GM12878 (cell line): ENCODE measurements around the gene HCN4. TPM values are rescaled to one million over a fixed set of nuclear protein-coding genes. Genes with fewer than 3 reads are reported as not detected.

Experiments
- ATF7 ChIP-seq: fragments of 450-650 bp; IDR thresholded peaks from 2 replicates; pipeline ENCODE4 v1.6.1; 2016; ENCODE audit warnings: low read depth, mild to moderate bottlenecking
- FOS ChIP-seq: IDR thresholded peaks from 3 replicates; pipeline ENCODE4 v1.6.1; 2011; ENCODE audit warnings: borderline replicate concordance; ENCODE audit not compliant: insufficient read length; ENCODE audit errors: extremely low read depth
- HSF1 ChIP-seq: fragments of 150-350 bp; IDR thresholded peaks from 2 replicates; pipeline ENCODE4 v1.6.1; 2014; ENCODE audit warnings: mild to moderate bottlenecking, low read depth, low read length
- MEF2A ChIP-seq: IDR thresholded peaks from 2 replicates; pipeline ENCODE4 v1.6.1; 2011; ENCODE audit warnings: low read depth, mild to moderate bottlenecking, low read length, moderate library complexity; ENCODE audit not compliant: insufficient read depth
- MEF2B ChIP-seq: fragments of 450-650 bp; IDR thresholded peaks from 2 replicates; pipeline ENCODE4 v1.6.1; 2018; ENCODE audit warnings: mild to moderate bottlenecking, moderate library complexity; ENCODE audit not compliant: partially characterized antibody, poor library complexity, severe bottlenecking
- MTA2 ChIP-seq: fragments of 450-650 bp; IDR thresholded peaks from 2 replicates; pipeline ENCODE4 v1.6.1; 2016; ENCODE audit warnings: low read depth, mild to moderate bottlenecking, moderate library complexity
- NR2C2 ChIP-seq: IDR thresholded peaks from 2 replicates; pipeline ENCODE4 v1.6.1; 2011; ENCODE audit warnings: borderline replicate concordance, low read depth; ENCODE audit not compliant: control insufficient read depth, insufficient read length
- SIX5 ChIP-seq: IDR thresholded peaks from 2 replicates; pipeline ENCODE4 v1.6.1; 2011; ENCODE audit warnings: mild to moderate bottlenecking, low read depth, low read length, moderate library complexity; ENCODE audit not compliant: severe bottlenecking
- polyA plus RNA-seq, 11 experiments: library from polyadenylated mRNA; depleted of rRNA in 4 of 11; unstranded in 6 of 11; stranded (reverse) in 5 of 11; fragments of >200 nt; fragmentation: Nextera tagmentation in 4 of 11; fragmentation: Illumina TruSeq in 1 of 11; extraction: Ambion mirVana in 4 of 11; extraction: Trizol in 1 of 11; gene quantifications; 1 replicate in 1 of 11; 2 replicates in 10 of 11; pipeline versions ENCODE4 v1.2.1 to v1.2.3, GENCODE V29; 2011 to 2016; ENCODE audit warnings: inconsistent platforms in 2 of 11, missing spikeins in 2 of 11, low read depth in 1 of 11
- total RNA-seq, 4 experiments: library from RNA; depleted of rRNA in 3 of 4; stranded (reverse); fragments of >200 nt in 3 of 4; fragmentation: Illumina TruSeq in 1 of 4; extraction: Trizol in 1 of 4; gene quantifications; 2 replicates each; pipeline versions ENCODE4 v1.2.1 to v1.2.3, GENCODE V29; 2013 to 2021
- TF ChIP-seq, protein P1 (sequence below): IDR thresholded peaks from 2 replicates; pipeline ENCODE4 v1.6.1; 2011; ENCODE audit warnings: borderline replicate concordance, low read depth, mild to moderate bottlenecking, moderate library complexity, low read length; ENCODE audit not compliant: insufficient read depth, poor library complexity, severe bottlenecking
- TF ChIP-seq, protein P2 (sequence below): fragments of 450-650 bp; IDR thresholded peaks from 2 replicates; pipeline ENCODE4 v1.6.1; 2016; ENCODE audit warnings: mild to moderate bottlenecking, moderate library complexity, borderline replicate concordance

The HCN4 gene
- total and polyA plus RNA-seq, 10 of the 15 experiments (the other 5 are each of a cell fraction or from before 2014, with no cell fraction given), result 0.03 to 0.10 TPM; not detected in 8

DNA sequence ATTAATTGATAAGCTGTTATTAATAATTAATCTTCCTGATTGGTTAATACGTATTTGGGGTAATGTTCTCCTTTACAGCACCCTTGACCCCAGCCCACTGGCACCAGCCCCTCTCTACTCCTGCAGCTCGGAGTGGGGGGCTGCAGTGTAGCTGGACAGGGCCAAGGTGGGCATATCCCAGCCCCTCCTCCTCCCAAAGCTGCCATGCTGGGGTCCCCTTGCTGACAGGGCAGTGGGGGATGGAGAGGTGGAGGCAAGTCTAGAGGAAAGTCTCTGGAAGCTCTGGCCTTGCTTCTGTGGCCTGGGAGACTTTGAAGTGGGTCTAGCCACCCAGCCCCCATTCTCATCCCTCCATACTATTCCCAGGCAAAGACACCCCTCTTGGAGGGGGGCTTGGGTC, 35.8 kb downstream of the HCN4 start (continued):
- TF ChIP-seq NR2C2 (no peak), HSF1 (no peak), FOS (no peak), MTA2 (no peak), MEF2A (no peak), MEF2B (no peak), SIX5 (no peak), ATF7 (no peak)
- TF ChIP-seq, protein P1, sequence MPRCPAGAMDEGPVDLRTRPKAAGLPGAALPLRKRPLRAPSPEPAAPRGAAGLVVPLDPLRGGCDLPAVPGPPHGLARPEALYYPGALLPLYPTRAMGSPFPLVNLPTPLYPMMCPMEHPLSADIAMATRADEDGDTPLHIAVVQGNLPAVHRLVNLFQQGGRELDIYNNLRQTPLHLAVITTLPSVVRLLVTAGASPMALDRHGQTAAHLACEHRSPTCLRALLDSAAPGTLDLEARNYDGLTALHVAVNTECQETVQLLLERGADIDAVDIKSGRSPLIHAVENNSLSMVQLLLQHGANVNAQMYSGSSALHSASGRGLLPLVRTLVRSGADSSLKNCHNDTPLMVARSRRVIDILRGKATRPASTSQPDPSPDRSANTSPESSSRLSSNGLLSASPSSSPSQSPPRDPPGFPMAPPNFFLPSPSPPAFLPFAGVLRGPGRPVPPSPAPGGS, result no peak
- TF ChIP-seq, protein P2, sequence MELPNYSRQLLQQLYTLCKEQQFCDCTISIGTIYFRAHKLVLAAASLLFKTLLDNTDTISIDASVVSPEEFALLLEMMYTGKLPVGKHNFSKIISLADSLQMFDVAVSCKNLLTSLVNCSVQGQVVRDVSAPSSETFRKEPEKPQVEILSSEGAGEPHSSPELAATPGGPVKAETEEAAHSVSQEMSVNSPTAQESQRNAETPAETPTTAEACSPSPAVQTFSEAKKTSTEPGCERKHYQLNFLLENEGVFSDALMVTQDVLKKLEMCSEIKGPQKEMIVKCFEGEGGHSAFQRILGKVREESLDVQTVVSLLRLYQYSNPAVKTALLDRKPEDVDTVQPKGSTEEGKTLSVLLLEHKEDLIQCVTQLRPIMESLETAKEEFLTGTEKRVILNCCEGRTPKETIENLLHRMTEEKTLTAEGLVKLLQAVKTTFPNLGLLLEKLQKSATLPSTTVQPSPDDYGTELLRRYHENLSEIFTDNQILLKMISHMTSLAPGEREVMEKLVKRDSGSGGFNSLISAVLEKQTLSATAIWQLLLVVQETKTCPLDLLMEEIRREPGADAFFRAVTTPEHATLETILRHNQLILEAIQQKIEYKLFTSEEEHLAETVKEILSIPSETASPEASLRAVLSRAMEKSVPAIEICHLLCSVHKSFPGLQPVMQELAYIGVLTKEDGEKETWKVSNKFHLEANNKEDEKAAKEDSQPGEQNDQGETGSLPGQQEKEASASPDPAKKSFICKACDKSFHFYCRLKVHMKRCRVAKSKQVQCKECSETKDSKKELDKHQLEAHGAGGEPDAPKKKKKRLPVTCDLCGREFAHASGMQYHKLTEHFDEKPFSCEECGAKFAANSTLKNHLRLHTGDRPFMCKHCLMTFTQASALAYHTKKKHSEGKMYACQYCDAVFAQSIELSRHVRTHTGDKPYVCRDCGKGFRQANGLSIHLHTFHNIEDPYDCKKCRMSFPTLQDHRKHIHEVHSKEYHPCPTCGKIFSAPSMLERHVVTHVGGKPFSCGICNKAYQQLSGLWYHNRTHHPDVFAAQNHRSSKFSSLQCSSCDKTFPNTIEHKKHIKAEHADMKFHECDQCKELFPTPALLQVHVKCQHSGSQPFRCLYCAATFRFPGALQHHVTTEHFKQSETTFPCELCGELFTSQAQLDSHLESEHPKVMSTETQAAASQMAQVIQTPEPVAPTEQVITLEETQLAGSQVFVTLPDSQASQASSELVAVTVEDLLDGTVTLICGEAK, result no peak
